Measurements from ENCODE around the gene XYLT1.

The XYLT1 gene

GRCh38 chr16:17053536-17054160, 417.1 kb downstream of the XYLT1 start:
- H3K4me3 ChIP-seq (replicated peaks; ENCODE audit: low read depth, low read length), result no peak overlapping the region
- TF ChIP-seq CTCF (IDR thresholded peaks at IDR 0.05; ENCODE audit: low read depth, low read length, missing control alignments), result no peak
- no peak for DNase-seq (ENCODE audit: extremely low read depth, low read depth)
